ENCODE results near the gene FHDC1.

The FHDC1 gene

GRCh38 chr4:152936446-152937335 is 568 bp downstream of the FHDC1 start:
- DNase-seq = no peak

GRCh38 chr4:152937336-152938236 is 1.5 kb downstream of the FHDC1 start:
- peak; percentile 2 for DNase-seq

- no peak for DNase-seq
These were observed 2.3 kb downstream of the FHDC1 start for GRCh38 chr4:152938237-152938947.

- DNase-seq = no peak
These were observed 3.5 kb downstream of the FHDC1 start for GRCh38 chr4:152939621-152940020.

- no peak for DNase-seq
These were observed 4.3 kb downstream of the FHDC1 start for GRCh38 chr4:152940461-152940860.

GRCh38 chr4:152941411-152941810 is 5.3 kb downstream of the FHDC1 start:
- DNase-seq = no peak

- no peak for DNase-seq
These were observed 6.2 kb downstream of the FHDC1 start for GRCh38 chr4:152942346-152942745.

- no peak for DNase-seq
These were observed 7.5 kb downstream of the FHDC1 start for GRCh38 chr4:152943672-152944071.

- DNase-seq = no peak
These were observed 8.7 kb downstream of the FHDC1 start for GRCh38 chr4:152944666-152945320.

- DNase-seq = no peak
These were observed 9.5 kb downstream of the FHDC1 start for GRCh38 chr4:152945639-152946038.

- no peak for DNase-seq
These were observed 10.3 kb downstream of the FHDC1 start for GRCh38 chr4:152946446-152946845.

GRCh38 chr4:152947311-152947710 is 11.2 kb downstream of the FHDC1 start:
- no peak for DNase-seq

- no peak for DNase-seq
These were observed 13.8 kb downstream of the FHDC1 start for GRCh38 chr4:152949930-152950329.

- no peak for DNase-seq
These were observed 14.5 kb downstream of the FHDC1 start for GRCh38 chr4:152950402-152951274.

GRCh38 chr4:152951348-152951747 is 15.2 kb downstream of the FHDC1 start:
- no peak for DNase-seq

GRCh38 chr4:152953514-152953913 is 17.4 kb downstream of the FHDC1 start:
- DNase-seq = no peak

GRCh38 chr4:152954741-152955140 is 18.6 kb downstream of the FHDC1 start:
- DNase-seq = no peak

- DNase-seq = no peak
These were observed 20.0 kb downstream of the FHDC1 start for GRCh38 chr4:152956147-152956546.

- DNase-seq = no peak
These were observed 20.7 kb downstream of the FHDC1 start for GRCh38 chr4:152956650-152957436.

GRCh38 chr4:152957437-152958171 is 21.5 kb downstream of the FHDC1 start:
- no peak for DNase-seq

Measured in NCI-H446 treated with DMSO at 0.1 percent for 48 hours (cell line).